ENCODE data around the gene LARGE1.

GRCh38 chr22:33605221-33605620 lies 315.1 kb downstream of the LARGE1 start:
- TF ChIP-seq CTCF (IDR thresholded peaks at IDR 0.05; ENCODE audit: insufficient read depth, low read length, poor library complexity, severe bottlenecking) (no peak), EZH2phosphoT487 (conservative IDR thresholded peaks at IDR 0.05; ENCODE audit: low read length) (no peak)

All from SU-DHL-6 (cell line).